OCI-LY1 (cell line): ENCODE results near the gene PLCE1.

ENCODE experiments used
- H2AFZ ChIP-seq: fragments of 200-600 bp; sonication (generic), shearing (Covaris generic); 2 replicates; pipeline ENCODE4 v1.6.0; 2014; ENCODE audit warnings: antibody characterized with exemption, mild to moderate bottlenecking, low read length
- H3F3A ChIP-seq: fragments of 200-600 bp; sonication (generic), shearing (Covaris generic); 2 replicates; pipeline ENCODE4 v1.6.0; 2014; ENCODE audit warnings: mild to moderate bottlenecking, antibody characterized with exemption, low read length, moderate library complexity; ENCODE audit not compliant: insufficient read depth
- H3K27ac ChIP-seq: fragments of 200-600 bp; sonication (generic); 2 replicates; pipeline ENCODE4 v1.5.1; 2014; ENCODE audit warnings: low read length, mixed run types, mild to moderate bottlenecking, low read depth; ENCODE audit not compliant: poor library complexity, severe bottlenecking
- H3K27me3 ChIP-seq: fragments of 200-600 bp; sonication (generic); 2 replicates; pipeline ENCODE4 v1.6.0; 2014; ENCODE audit warnings: antibody characterized with exemption, mild to moderate bottlenecking, low read length, moderate library complexity; ENCODE audit not compliant: insufficient read depth
- H3K36me3 ChIP-seq: fragments of 200-600 bp; sonication (generic); 2 replicates; pipeline ENCODE4 v1.6.1; 2014; ENCODE audit warnings: mild to moderate bottlenecking, antibody characterized with exemption, low read length, moderate library complexity, mixed read lengths; ENCODE audit not compliant: insufficient read depth
- H3K4me1 ChIP-seq: fragments of 200-600 bp; sonication (generic); 2 replicates; pipeline ENCODE4 v1.5.1; 2014; ENCODE audit warnings: mild to moderate bottlenecking, low read length, moderate library complexity; ENCODE audit not compliant: insufficient read depth, severe bottlenecking
- H3K4me2 ChIP-seq: fragments of 200-600 bp; sonication (generic), shearing (Covaris generic); 2 replicates; pipeline ENCODE4 v1.6.1; 2014; ENCODE audit warnings: low read length
- H3K4me3 ChIP-seq: fragments of 200-600 bp; sonication (generic); 2 replicates; pipeline ENCODE4 v1.5.1; 2014; ENCODE audit warnings: low read length, low read depth, mild to moderate bottlenecking, mixed read lengths; ENCODE audit not compliant: poor library complexity, severe bottlenecking
- H3K79me2 ChIP-seq: fragments of 200-600 bp; shearing (Covaris generic); 2 replicates; pipeline ENCODE4 v1.6.1; 2016; ENCODE audit warnings: mixed run types, low read length, mixed read lengths; ENCODE audit not compliant: insufficient read depth
- H3K9ac ChIP-seq: fragments of 200-600 bp; sonication (generic), shearing (Covaris generic); 2 replicates; pipeline ENCODE4 v1.6.1; 2014; ENCODE audit warnings: mild to moderate bottlenecking, low read length, mixed read lengths
- H3K9me2 ChIP-seq: fragments of 200-600 bp; sonication (generic), shearing (Covaris generic); 2 replicates; pipeline ENCODE4 v1.6.1; 2014; ENCODE audit warnings: low read depth, mild to moderate bottlenecking, low read length, mixed read lengths
- H3K9me3 ChIP-seq: fragments of 200-600 bp; shearing (Covaris generic); 2 replicates; pipeline ENCODE4 v1.6.1; 2014; ENCODE audit warnings: low read length, mixed read lengths
- H4K20me1 ChIP-seq: fragments of 200-600 bp; sonication (generic), shearing (Covaris generic); 2 replicates; pipeline ENCODE4 v1.6.0; 2016; ENCODE audit warnings: mild to moderate bottlenecking, low read length; ENCODE audit not compliant: insufficient read depth
- CTCF ChIP-seq: fragments of 200-600 bp; sonication (generic), shearing (Covaris generic); IDR thresholded peaks from 2 replicates; pipeline ENCODE4 v1.5.1; 2017; ENCODE audit warnings: mild to moderate bottlenecking, antibody characterized with exemption, low read length, moderate library complexity, mixed read lengths
- EZH2 ChIP-seq: fragments of 200-600 bp; sonication (generic), shearing (Covaris generic); IDR thresholded peaks from 2 replicates; pipeline ENCODE4 v1.8.0; 2017; ENCODE audit warnings: borderline replicate concordance, mixed run types, mild to moderate bottlenecking, antibody characterized with exemption, low read length, moderate library complexity, mixed read lengths

Gene PLCE1

GRCh38 chr10:94010116-94010515 lies 16.4 kb downstream of the PLCE1 start:
- Histone ChIP-seq H2AFZ (no peak overlapping the region), H3K79me2 (no peaks in the 10 kb centered on the region), H3K4me2 (no peak overlapping the region), H3K27me3 (no peaks in the 10 kb centered on the region), H3K9me2 (no peaks in the 10 kb centered on the region), H3K36me3 (no peaks in the 10 kb centered on the region), H3K9ac (no peak overlapping the region), H3K4me1 (no peaks in the 10 kb centered on the region), H3K27ac (no peak overlapping the region), H3K4me3 (no peak overlapping the region), H4K20me1 (no peaks in the 10 kb centered on the region), H3K9me3 (no peaks in the 10 kb centered on the region), H3F3A (no peaks in the 10 kb centered on the region)
- TF ChIP-seq CTCF (no peak), EZH2 (no peak)

GRCh38 chr10:94010886-94011285 lies 17.2 kb downstream of the PLCE1 start:
- H3K36me3 ChIP-seq: no peaks in the 10 kb centered on the region
- no peak overlapping the region for H3K9ac ChIP-seq
- TF ChIP-seq CTCF (no peak), EZH2 (no peak)
- no peak overlapping the region for H3K4me3 ChIP-seq
- H3K9me2 ChIP-seq: no peaks in the 10 kb centered on the region
- no peaks in the 10 kb centered on the region for H3K79me2 ChIP-seq
- H3K27ac ChIP-seq: no peak overlapping the region
- H3K9me3 ChIP-seq: no peaks in the 10 kb centered on the region
- H4K20me1 ChIP-seq: no peaks in the 10 kb centered on the region
- H2AFZ ChIP-seq: no peak overlapping the region
- H3K4me2 ChIP-seq: no peak overlapping the region
- H3K4me1 ChIP-seq: no peaks in the 10 kb centered on the region
- H3K27me3 ChIP-seq: no peaks in the 10 kb centered on the region
- no peaks in the 10 kb centered on the region for H3F3A ChIP-seq

- no peaks in the 10 kb centered on the region for H3K36me3 ChIP-seq
- no peak overlapping the region for H2AFZ ChIP-seq
- no peaks in the 10 kb centered on the region for H3K9me3 ChIP-seq
- H3K9me2 ChIP-seq: no peaks in the 10 kb centered on the region
- no peak overlapping the region for H3K4me2 ChIP-seq
- no peaks in the 10 kb centered on the region for H4K20me1 ChIP-seq
- no peak overlapping the region for H3K9ac ChIP-seq
- no peaks in the 10 kb centered on the region for H3K4me1 ChIP-seq
- no peaks in the 10 kb centered on the region for H3K79me2 ChIP-seq
- no peaks in the 10 kb centered on the region for H3F3A ChIP-seq
- no peak overlapping the region for H3K27ac ChIP-seq
- H3K27me3 ChIP-seq: no peaks in the 10 kb centered on the region
- TF ChIP-seq EZH2 (no peak), CTCF (no peak)
- no peak overlapping the region for H3K4me3 ChIP-seq
Observed at GRCh38 chr10:94011296-94011695, 17.6 kb downstream of the PLCE1 start.
